GM19463 (cell line): ENCODE data around the gene TM9SF1.

Experiments used
- ATAC-seq: cut with Tn5 transposase; IDR thresholded peaks from one replicate; pipeline ENCODE4 v1.9.1; 2021; ENCODE audit warnings: mild to moderate bottlenecking, moderate library complexity; ENCODE audit not compliant: unreplicated experiment

The TM9SF1 gene

GRCh38 chr14:24156840-24157239 lies 38.4 kb downstream of the TM9SF1 start:
- no peak for ATAC-seq

GRCh38 chr14:24155100-24155499 lies 40.1 kb downstream of the TM9SF1 start:
- ATAC-seq = no peak

GRCh38 chr14:24151404-24152080 lies 43.7 kb downstream of the TM9SF1 start:
- no peak for ATAC-seq

GRCh38 chr14:24150993-24151392 lies 44.2 kb downstream of the TM9SF1 start:
- no peak for ATAC-seq

GRCh38 chr14:24150567-24150966 lies 44.7 kb downstream of the TM9SF1 start:
- no peak for ATAC-seq

- ATAC-seq = no peak
These were observed 45.2 kb downstream of the TM9SF1 start for GRCh38 chr14:24150061-24150460.

GRCh38 chr14:24149302-24149969 lies 45.8 kb downstream of the TM9SF1 start:
- no peak for ATAC-seq

- ATAC-seq = no peak
These were observed 47.3 kb downstream of the TM9SF1 start for GRCh38 chr14:24147761-24148428.

- ATAC-seq = peak; percentile 83
These were observed 48.1 kb downstream of the TM9SF1 start, which contains the start of gene RNF31 for GRCh38 chr14:24146978-24147760. RNF31 (plus strand) TSS chr14:24147498; CDS start chr14:24147699, 201 bp downstream.

- ATAC-seq = peak; percentile 62
These were observed 48.7 kb downstream of the TM9SF1 start, which contains the start of gene PSME2 for GRCh38 chr14:24146453-24146977. PSME2 (minus strand) TSS chr14:24146610; CDS start chr14:24146581, 29 bp downstream.

- no peak for ATAC-seq
These were observed 49.4 kb downstream of the TM9SF1 start for GRCh38 chr14:24145690-24146452.

GRCh38 chr14:24145219-24145618 lies 50.0 kb downstream of the TM9SF1 start:
- ATAC-seq = no peak

GRCh38 chr14:24144451-24144850 lies 50.8 kb downstream of the TM9SF1 start:
- ATAC-seq = no peak

- no peak for ATAC-seq
These were observed 51.7 kb downstream of the TM9SF1 start for GRCh38 chr14:24143511-24143910.

GRCh38 chr14:24141097-24141880 lies 54.0 kb downstream of the TM9SF1 start, which contains the start of gene EMC9:
EMC9 (minus strand) TSS chr14:24141591; CDS start chr14:24141304, 287 bp downstream.
- peak; percentile 87 for ATAC-seq

- ATAC-seq = no peak
These were observed 55.8 kb downstream of the TM9SF1 start for GRCh38 chr14:24139272-24139934.
